ENCODE results near the gene WDR83.
A peak's percentile ranks its signal among the peaks of the same experiment; 100 is the strongest.
"Not testable (repeated sequence)": the region's sequence is repeated elsewhere in the genome, so short reads cannot be mapped to it uniquely, and the experiment has no call there.

WDR83 gene

DNA sequence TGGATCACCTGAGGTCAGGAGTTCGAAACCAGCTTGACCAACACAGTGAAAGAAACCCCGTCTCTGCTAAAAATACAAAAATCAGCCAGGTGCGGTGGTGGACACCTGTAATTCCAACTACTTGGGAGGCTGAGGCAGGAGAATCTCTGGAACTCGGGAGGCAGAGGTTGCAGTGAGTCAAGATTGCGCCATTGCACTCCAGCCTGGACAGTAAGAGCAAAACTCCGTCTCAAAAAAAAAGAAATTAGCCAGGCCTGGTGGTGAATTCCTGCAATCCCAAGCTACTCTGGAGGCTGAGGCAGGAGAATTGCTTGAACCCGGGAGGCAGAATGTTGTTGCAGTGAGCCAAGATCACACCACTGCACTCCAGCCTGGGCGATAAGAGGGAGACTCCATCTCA, 42.0 kb downstream of the WDR83 start:
- no peaks in the 10 kb centered on the region for H3K36me3 ChIP-seq (ENCODE audit: control insufficient read depth, insufficient read depth, low read length)
- no peak overlapping the region for H3K4me3 ChIP-seq (ENCODE audit: low read depth, low read length)
- no peaks in the 10 kb centered on the region for H3K27me3 ChIP-seq (ENCODE audit: control insufficient read depth, insufficient read depth, low read length)
- H3K9ac ChIP-seq = no peak overlapping the region
- TF ChIP-seq, protein P1, sequence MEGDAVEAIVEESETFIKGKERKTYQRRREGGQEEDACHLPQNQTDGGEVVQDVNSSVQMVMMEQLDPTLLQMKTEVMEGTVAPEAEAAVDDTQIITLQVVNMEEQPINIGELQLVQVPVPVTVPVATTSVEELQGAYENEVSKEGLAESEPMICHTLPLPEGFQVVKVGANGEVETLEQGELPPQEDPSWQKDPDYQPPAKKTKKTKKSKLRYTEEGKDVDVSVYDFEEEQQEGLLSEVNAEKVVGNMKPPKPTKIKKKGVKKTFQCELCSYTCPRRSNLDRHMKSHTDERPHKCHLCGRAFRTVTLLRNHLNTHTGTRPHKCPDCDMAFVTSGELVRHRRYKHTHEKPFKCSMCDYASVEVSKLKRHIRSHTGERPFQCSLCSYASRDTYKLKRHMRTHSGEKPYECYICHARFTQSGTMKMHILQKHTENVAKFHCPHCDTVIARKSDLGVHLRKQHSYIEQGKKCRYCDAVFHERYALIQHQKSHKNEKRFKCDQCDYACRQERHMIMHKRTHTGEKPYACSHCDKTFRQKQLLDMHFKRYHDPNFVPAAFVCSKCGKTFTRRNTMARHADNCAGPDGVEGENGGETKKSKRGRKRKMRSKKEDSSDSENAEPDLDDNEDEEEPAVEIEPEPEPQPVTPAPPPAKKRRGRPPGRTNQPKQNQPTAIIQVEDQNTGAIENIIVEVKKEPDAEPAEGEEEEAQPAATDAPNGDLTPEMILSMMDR (IDR thresholded peaks at IDR 0.05) = no peak
- H3K79me2 ChIP-seq = peaks cover 13% of the 10 kb centered on the region
- H3K4me1 ChIP-seq = no peaks in the 10 kb centered on the region
- no peaks in the 10 kb centered on the region for H3K9me3 ChIP-seq (ENCODE audit: control insufficient read depth, low read length)
- no peak overlapping the region for H2AFZ ChIP-seq
- no peak overlapping the region for H3K27ac ChIP-seq
- no peak overlapping the region for H3K4me2 ChIP-seq (ENCODE audit: low read length)

DNA sequence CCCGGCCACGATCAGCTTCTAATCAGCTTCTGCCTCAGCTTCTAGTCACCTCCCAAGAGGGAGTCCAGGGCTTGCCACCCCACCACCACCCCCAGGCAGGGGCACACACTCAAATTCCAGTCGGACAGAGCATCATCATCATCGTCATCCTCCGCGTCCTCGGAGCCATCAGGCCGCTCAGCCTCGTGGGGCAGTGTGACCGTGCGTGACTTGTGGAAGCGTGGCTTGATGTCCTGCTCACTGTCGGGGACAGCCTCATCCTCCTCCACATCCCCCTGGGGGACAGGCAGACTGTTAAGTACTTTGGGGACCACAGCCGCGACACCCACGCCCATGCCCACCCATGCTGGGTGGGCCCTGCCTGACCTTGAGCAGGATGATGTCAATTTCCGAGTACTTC, 44.6 kb downstream of the WDR83 start:
- TF ChIP-seq, protein P1 (IDR thresholded peaks at IDR 0.05) = no peak
- Histone ChIP-seq H3K4me2 (ENCODE audit: low read length) (no peak overlapping the region), H3K27me3 (ENCODE audit: control insufficient read depth, insufficient read depth, low read length) (no peaks in the 10 kb centered on the region), H3K79me2 (peaks cover 27% of the 10 kb centered on the region), H3K36me3 (ENCODE audit: control insufficient read depth, insufficient read depth, low read length) (no peaks in the 10 kb centered on the region), H2AFZ (no peak overlapping the region), H3K9ac (no peak overlapping the region), H3K4me3 (ENCODE audit: low read depth, low read length) (no peak overlapping the region), H3K4me1 (no peaks in the 10 kb centered on the region), H3K9me3 (ENCODE audit: control insufficient read depth, low read length) (no peaks in the 10 kb centered on the region), H3K27ac (no peak overlapping the region)

DNA sequence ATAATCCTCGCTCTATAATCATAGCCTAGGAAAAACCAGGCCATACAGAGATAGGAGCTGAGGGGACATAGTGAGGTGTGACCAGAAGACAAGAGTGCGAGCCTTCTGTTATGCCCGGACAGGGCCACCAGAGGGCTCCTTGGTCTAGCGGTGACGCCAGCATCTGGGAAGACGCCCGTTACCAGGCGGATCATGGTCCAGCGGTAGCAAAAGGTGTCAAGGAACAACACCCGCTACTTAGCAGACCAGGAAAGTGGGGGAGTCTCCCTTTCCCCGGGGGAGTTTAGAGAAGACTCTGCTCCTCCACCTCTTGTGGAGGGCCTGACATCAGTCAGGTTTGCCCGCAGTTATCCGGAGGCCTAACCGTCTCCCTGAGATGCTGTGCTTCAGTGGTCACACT, 45.5 kb downstream of the WDR83 start:
- not testable (repeated sequence) for H3K4me3 ChIP-seq (ENCODE audit: low read depth, low read length); H3K9ac ChIP-seq; H3K4me1 ChIP-seq; H3K36me3 ChIP-seq (ENCODE audit: control insufficient read depth, insufficient read depth, low read length); H3K4me2 ChIP-seq (ENCODE audit: low read length); H2AFZ ChIP-seq; H3K27me3 ChIP-seq (ENCODE audit: control insufficient read depth, insufficient read depth, low read length); H3K9me3 ChIP-seq (ENCODE audit: control insufficient read depth, low read length); H3K27ac ChIP-seq
- TF ChIP-seq, protein P1 (IDR thresholded peaks at IDR 0.05) = peak; percentile 36
- peaks cover 33% of the 10 kb centered on the region for H3K79me2 ChIP-seq

DNA sequence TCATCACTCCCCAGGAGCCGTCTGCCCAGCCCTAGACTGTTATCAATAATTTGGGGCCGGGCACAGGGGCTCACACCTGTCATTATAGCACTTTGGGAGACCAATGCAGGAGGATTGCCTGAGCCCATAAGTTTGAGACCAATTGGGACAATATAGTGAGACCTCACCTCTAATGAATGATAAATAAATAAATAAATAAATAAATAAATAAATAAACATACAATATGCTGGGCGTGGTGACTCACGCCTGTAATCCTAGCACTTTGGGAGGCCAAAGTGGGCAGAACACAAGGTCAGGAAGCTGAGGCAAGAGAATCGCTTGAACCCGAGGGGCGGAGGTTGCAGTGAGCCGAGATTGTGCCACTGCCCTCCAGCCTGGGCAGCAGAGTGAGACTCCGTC, 46.7 kb downstream of the WDR83 start:
- not testable (repeated sequence) for H3K4me3 ChIP-seq (ENCODE audit: low read depth, low read length); H3K9ac ChIP-seq; H3K27ac ChIP-seq; H3K36me3 ChIP-seq (ENCODE audit: control insufficient read depth, insufficient read depth, low read length); H3K27me3 ChIP-seq (ENCODE audit: control insufficient read depth, insufficient read depth, low read length); H3K4me1 ChIP-seq; H3K9me3 ChIP-seq (ENCODE audit: control insufficient read depth, low read length); H2AFZ ChIP-seq; H3K4me2 ChIP-seq (ENCODE audit: low read length)
- H3K79me2 ChIP-seq = peaks cover 39% of the 10 kb centered on the region

DNA sequence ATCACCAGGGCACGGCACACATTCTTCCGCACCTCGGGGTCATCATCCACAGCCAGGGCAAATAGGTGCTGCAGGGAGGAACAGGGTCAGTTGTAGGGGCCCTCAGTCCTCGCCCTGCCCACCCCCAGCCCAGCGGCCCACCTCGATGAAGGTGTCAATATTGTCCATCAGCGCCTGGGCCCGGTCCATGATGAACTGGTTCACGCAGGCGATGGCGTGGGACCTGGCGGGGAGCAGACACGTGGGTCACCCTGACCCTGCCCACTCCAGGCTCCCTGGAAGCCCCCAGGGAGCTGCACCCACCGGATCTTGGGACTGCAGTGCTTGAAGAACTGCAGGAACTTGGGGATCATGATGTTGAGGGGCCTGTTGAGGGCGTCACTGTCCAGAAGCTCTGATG, 48.5 kb downstream of the WDR83 start:
- Histone ChIP-seq H3K79me2 (peaks cover 52% of the 10 kb centered on the region), H2AFZ (no peak overlapping the region), H3K9me3 (ENCODE audit: control insufficient read depth, low read length) (no peaks in the 10 kb centered on the region), H3K27me3 (ENCODE audit: control insufficient read depth, insufficient read depth, low read length) (no peaks in the 10 kb centered on the region), H3K9ac (no peak overlapping the region), H3K4me1 (no peaks in the 10 kb centered on the region), H3K27ac (no peak overlapping the region), H3K36me3 (ENCODE audit: control insufficient read depth, insufficient read depth, low read length) (no peaks in the 10 kb centered on the region), H3K4me2 (ENCODE audit: low read length) (no peak overlapping the region), H3K4me3 (ENCODE audit: low read depth, low read length) (no peak overlapping the region)
- TF ChIP-seq, protein P1 (IDR thresholded peaks at IDR 0.05) = no peak

Measured in parathyroid adenoma (tissue), 2 donors.